Measurements from ENCODE around the gene SPATA20. TPM values are rescaled to one million over a fixed set of nuclear protein-coding genes. Genes with fewer than 3 reads are reported as not detected.

Gene SPATA20
- total RNA-seq, 2 experiments from 2014 or later = 15.8 to 16.1 TPM

DNA sequence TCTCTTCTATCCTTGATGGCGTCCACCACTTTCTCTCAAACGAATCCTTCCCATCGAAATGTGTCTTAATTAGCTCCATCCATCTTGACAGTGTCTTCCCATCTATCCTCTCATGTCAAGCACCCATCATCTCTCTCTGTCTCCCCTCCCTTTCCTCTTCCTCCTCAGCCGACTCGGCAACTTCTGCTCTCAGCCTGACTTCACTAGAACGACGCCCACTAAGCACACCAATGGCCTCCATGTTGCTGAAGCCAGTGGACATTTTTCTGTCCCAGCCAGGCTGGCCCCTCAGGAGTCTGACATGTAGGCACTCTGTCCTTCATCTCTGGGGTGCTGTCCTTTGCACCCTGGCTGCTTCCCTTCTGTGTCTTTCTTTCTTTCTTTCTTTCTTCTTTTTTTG lies 2.5 kb upstream of the SPATA20 start:
- peaks cover 2% of the 10 kb centered on the region for H3K27me3 Mint-ChIP-seq (ENCODE audit: low read depth)
- no peak for DNase-seq
- peaks cover 12% of the 10 kb centered on the region for H3K4me1 Mint-ChIP-seq (ENCODE audit: low read depth)
- no peaks in the 10 kb centered on the region for H3K9me3 Mint-ChIP-seq
- intact Hi-C loops (cut with micrococcal nuclease) = loop anchor here (10.0 kb wide), 1 partner anchor 610 kb away; the partner anchor contains the start of gene NME1
- H3K27ac Mint-ChIP-seq = no peak overlapping the region
- CTCF ChIA-PET = interaction anchor here (1.1 to 5.0 kb wide), 3 partner anchors 72 to 238 kb away, joined by 3 to 29 read pairs (median 3); no protein-coding TSS in a partner anchor
- H3K36me3 Mint-ChIP-seq (ENCODE audit: low read depth) = no peaks in the 10 kb centered on the region
- H3K4me3 Mint-ChIP-seq = no peak overlapping the region

DNA sequence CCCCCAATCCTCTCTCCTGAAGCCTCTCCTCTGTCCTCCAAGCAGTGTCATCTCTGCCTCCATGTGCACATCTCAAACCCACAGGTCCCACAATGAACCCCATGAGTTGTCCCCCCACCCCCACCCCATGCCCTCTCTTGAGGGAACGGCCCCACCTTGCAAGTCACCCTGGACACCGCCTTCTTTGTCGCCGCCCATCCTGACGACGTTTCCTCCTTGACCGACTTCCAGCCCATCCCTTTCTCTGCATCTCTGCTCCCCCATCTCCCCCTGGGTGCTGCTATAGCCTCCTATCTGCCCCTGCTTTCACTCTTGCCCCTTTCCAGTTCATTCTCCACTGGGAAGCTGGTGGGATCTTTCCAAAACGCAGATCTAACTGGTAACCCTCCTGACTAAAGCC lies 1.7 kb upstream of the SPATA20 start:
- Mint-ChIP-seq H3K4me1 (ENCODE audit: low read depth) (peaks cover 12% of the 10 kb centered on the region), H3K9me3 (no peaks in the 10 kb centered on the region), H3K27ac (no peak overlapping the region), H3K27me3 (ENCODE audit: low read depth) (peaks cover 2% of the 10 kb centered on the region), H3K36me3 (ENCODE audit: low read depth) (no peaks in the 10 kb centered on the region), H3K4me3 (no peak overlapping the region)
- intact Hi-C loops (cut with micrococcal nuclease) = loop anchor here (10.0 kb wide), 1 partner anchor 609 kb away; the partner anchor contains the start of gene NME1
- CTCF ChIA-PET = interaction anchor here (1.1 to 5.0 kb wide), 3 partner anchors 64 to 237 kb away, joined by 3 to 29 read pairs (median 4); no protein-coding TSS in a partner anchor
- no peak for DNase-seq

DNA sequence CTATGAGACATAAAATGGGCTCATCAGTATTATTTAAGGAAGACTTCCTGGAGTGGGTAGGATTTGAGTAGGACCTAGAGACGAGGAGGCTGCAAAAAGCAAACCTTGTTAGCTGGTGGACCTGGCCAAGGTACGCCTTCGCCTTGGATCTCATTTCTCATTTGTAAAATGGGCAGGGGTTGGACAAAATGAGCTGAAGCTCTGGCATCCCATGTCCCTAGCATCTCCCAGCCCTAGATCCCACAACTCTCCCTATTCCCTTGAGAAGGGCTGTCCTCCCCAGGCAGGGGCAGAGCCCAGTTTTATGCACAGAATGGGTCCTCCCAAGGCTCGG lies 306 bp upstream of the SPATA20 start:
- no peak overlapping the region for H3K27ac Mint-ChIP-seq
- CTCF ChIA-PET = interaction anchor here (0.6 to 1.7 kb wide), 9 partner anchors 9 to 306 kb away, joined by 3 to 11 read pairs (median 4); no protein-coding TSS in a partner anchor
- H3K36me3 Mint-ChIP-seq (ENCODE audit: low read depth) = no peaks in the 10 kb centered on the region
- H3K27me3 Mint-ChIP-seq (ENCODE audit: low read depth) = peaks cover 2% of the 10 kb centered on the region
- H3K4me3 Mint-ChIP-seq = peak overlapping the region; percentile 74
- H3K9me3 Mint-ChIP-seq = no peaks in the 10 kb centered on the region
- DNase-seq = no peak
- H3K4me1 Mint-ChIP-seq (ENCODE audit: low read depth) = peaks cover 10% of the 10 kb centered on the region
- intact Hi-C loops (cut with micrococcal nuclease) = loop anchor here (1.0 to 10.0 kb wide), 9 partner anchors 64 to 608 kb away; partner anchors contain the start of genes NME1 and RSAD1

GRCh38 chr17:50547736-50548083 lies 736 bp downstream of the SPATA20 start:
- intact Hi-C loops (cut with micrococcal nuclease) = loop anchor here (1.0 to 10.0 kb wide), 9 partner anchors 65 to 607 kb away; partner anchors contain the start of genes NME1 and RSAD1
- H3K27ac Mint-ChIP-seq = no peak overlapping the region
- CTCF ChIA-PET = interaction anchor here (0.5 to 1.7 kb wide), 5 partner anchors 40 to 305 kb away, joined by 3 to 11 read pairs (median 5); no protein-coding TSS in a partner anchor

DNA sequence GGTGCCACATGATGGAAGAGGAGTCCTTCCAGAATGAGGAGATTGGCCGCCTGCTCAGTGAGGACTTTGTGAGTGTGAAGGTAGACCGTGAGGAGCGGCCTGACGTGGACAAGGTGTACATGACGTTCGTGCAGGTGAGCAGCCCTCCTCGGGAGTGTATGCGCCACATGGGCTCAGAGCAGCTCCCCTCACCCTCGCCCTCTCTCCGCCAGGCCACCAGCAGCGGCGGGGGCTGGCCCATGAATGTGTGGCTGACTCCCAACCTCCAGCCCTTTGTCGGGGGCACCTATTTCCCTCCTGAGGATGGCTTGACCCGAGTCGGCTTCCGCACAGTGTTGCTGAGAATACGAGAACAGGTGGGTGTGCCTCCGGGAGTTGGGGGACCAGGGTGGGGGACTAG lies 1.9 kb downstream of the SPATA20 start:
- Mint-ChIP-seq H3K4me3 (no peak overlapping the region), H3K27ac (no peak overlapping the region), H3K27me3 (ENCODE audit: low read depth) (peaks cover 2% of the 10 kb centered on the region), H3K9me3 (no peaks in the 10 kb centered on the region), H3K4me1 (ENCODE audit: low read depth) (peaks cover 2% of the 10 kb centered on the region), H3K36me3 (ENCODE audit: low read depth) (no peaks in the 10 kb centered on the region)
- CTCF ChIA-PET = interaction anchor here (2.0 kb wide), 1 partner anchor 14 kb away, joined by 6 read pairs; no protein-coding TSS in a partner anchor
- intact Hi-C loops (cut with micrococcal nuclease) = loop anchor here (10.0 kb wide), 1 partner anchor 606 kb away; the partner anchor contains the start of gene NME1
- DNase-seq = no peak

More at GRCh38 chr17:50547736-50548083, 736 bp downstream of the SPATA20 start:
- DNase-seq = no peak
- Mint-ChIP-seq H3K36me3 (ENCODE audit: low read depth) (no peaks in the 10 kb centered on the region), H3K4me1 (ENCODE audit: low read depth) (peaks cover 4% of the 10 kb centered on the region), H3K27me3 (ENCODE audit: low read depth) (peaks cover 2% of the 10 kb centered on the region), H3K4me3 (peak overlapping the region; percentile 74), H3K9me3 (no peaks in the 10 kb centered on the region)

DNA sequence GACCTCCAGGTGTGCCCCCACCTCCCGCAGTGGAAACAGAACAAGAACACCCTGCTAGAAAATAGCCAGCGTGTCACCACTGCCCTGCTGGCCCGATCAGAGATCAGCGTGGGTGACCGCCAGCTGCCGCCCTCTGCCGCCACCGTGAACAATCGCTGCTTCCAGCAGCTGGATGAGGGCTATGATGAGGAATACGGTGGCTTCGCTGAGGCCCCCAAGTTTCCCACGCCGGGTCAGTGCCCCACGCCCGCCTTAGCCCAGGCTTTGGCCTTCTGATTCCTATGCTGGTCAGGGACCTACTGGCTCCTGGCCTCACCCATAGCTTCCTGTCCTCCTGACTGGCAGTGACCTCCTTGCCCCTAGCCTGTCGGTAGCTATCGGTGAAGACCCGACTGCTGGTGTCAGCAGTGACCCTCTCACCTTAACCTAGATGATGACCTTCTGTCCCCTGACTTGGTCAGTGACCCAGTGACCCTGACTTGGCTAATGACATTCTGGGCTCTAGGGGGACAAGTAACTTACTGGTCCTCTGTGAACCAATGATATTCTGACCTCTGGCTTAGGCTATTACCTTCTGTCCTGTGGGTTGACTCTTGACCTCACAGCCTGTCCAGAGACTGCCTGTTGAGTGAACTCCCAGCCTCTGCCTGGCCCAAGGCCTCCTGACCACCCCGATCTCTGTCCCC lies 2.4 kb downstream of the SPATA20 start:
- H3K4me3 Mint-ChIP-seq = no peak overlapping the region
- no peak overlapping the region for H3K27ac Mint-ChIP-seq
- H3K36me3 Mint-ChIP-seq (ENCODE audit: low read depth) = no peaks in the 10 kb centered on the region
- no peak for DNase-seq
- CTCF ChIA-PET = interaction anchor here (0.9 to 2.0 kb wide), 4 partner anchors 8 to 79 kb away, joined by 3 to 6 read pairs (median 3); no protein-coding TSS in a partner anchor
- intact Hi-C loops (cut with micrococcal nuclease) = loop anchor here (10.0 kb wide), 1 partner anchor 605 kb away; the partner anchor contains the start of gene NME1
- peaks cover 2% of the 10 kb centered on the region for H3K27me3 Mint-ChIP-seq (ENCODE audit: low read depth)
- H3K4me1 Mint-ChIP-seq (ENCODE audit: low read depth) = peaks cover 2% of the 10 kb centered on the region
- no peaks in the 10 kb centered on the region for H3K9me3 Mint-ChIP-seq

DNA sequence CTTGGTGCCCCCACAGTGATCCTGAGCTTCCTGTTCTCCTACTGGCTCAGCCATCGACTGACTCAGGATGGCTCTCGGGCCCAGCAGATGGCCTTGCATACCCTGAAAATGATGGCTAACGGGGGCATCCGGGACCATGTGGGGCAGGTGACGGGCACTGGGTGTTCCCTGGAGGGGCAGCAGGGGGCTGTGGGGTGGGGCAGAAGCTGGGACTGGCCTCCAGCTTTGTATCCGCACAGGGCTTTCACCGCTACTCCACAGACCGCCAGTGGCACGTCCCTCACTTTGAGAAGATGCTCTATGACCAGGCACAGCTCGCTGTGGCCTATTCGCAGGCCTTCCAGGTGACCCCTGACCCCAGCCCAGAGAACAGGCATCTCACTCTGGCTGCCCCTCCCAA lies 3.0 kb downstream of the SPATA20 start:
- H3K27me3 Mint-ChIP-seq (ENCODE audit: low read depth) = peaks cover 2% of the 10 kb centered on the region
- CTCF ChIA-PET = interaction anchor here (0.9 to 2.0 kb wide), 5 partner anchors 8 to 78 kb away, joined by 3 to 6 read pairs (median 3); no protein-coding TSS in a partner anchor

GRCh38 chr17:50550661-50551432 lies 3.9 kb downstream of the SPATA20 start:
- no peak overlapping the region for H3K27ac Mint-ChIP-seq
- peaks cover 2% of the 10 kb centered on the region for H3K4me1 Mint-ChIP-seq (ENCODE audit: low read depth)
- intact Hi-C loops (cut with micrococcal nuclease) = no loop called here
- CTCF ChIA-PET = interaction anchor here (0.6 to 2.0 kb wide), 11 partner anchors 9 to 82 kb away, joined by 3 to 6 read pairs (median 3); partner anchors contain the start of gene CACNA1G
- no peaks in the 10 kb centered on the region for H3K36me3 Mint-ChIP-seq (ENCODE audit: low read depth)
- H3K9me3 Mint-ChIP-seq = no peaks in the 10 kb centered on the region
- DNase-seq = no peak
- no peaks in the 10 kb centered on the region for H3K27me3 Mint-ChIP-seq (ENCODE audit: low read depth)
- H3K4me3 Mint-ChIP-seq = no peak overlapping the region

More for the DNA sequence above, 3.0 kb downstream of the SPATA20 start:
- intact Hi-C loops (cut with micrococcal nuclease) = loop anchor here (10.0 kb wide), 1 partner anchor 605 kb away; the partner anchor contains the start of gene NME1
- Mint-ChIP-seq H3K36me3 (ENCODE audit: low read depth) (no peaks in the 10 kb centered on the region), H3K4me1 (ENCODE audit: low read depth) (peaks cover 2% of the 10 kb centered on the region), H3K27ac (no peak overlapping the region), H3K4me3 (no peak overlapping the region), H3K9me3 (no peaks in the 10 kb centered on the region)
- DNase-seq = no peak

- Mint-ChIP-seq H3K4me1 (ENCODE audit: low read depth) (peaks cover 2% of the 10 kb centered on the region), H3K36me3 (ENCODE audit: low read depth) (no peaks in the 10 kb centered on the region), H3K4me3 (no peak overlapping the region), H3K27ac (no peak overlapping the region), H3K27me3 (ENCODE audit: low read depth) (no peaks in the 10 kb centered on the region), H3K9me3 (no peaks in the 10 kb centered on the region)
- intact Hi-C loops (cut with micrococcal nuclease) = no loop called here
- CTCF ChIA-PET = interaction anchor here (0.6 to 1.4 kb wide), 8 partner anchors 9 to 82 kb away, joined by 3 to 5 read pairs (median 3); partner anchors contain the start of gene CACNA1G
- no peak for DNase-seq
These were observed 4.5 kb downstream of the SPATA20 start for GRCh38 chr17:50551433-50551815.

GRCh38 chr17:50551884-50552283 lies 4.9 kb downstream of the SPATA20 start:
- Mint-ChIP-seq H3K36me3 (ENCODE audit: low read depth) (no peaks in the 10 kb centered on the region), H3K27ac (no peak overlapping the region), H3K4me3 (no peak overlapping the region), H3K27me3 (ENCODE audit: low read depth) (no peaks in the 10 kb centered on the region), H3K9me3 (no peaks in the 10 kb centered on the region), H3K4me1 (ENCODE audit: low read depth) (no peaks in the 10 kb centered on the region)
- intact Hi-C loops (cut with micrococcal nuclease) = no loop called here
- no peak for DNase-seq
- CTCF ChIA-PET = interaction anchor here (0.6 to 1.4 kb wide), 3 partner anchors 68 to 77 kb away, joined by 3 to 5 read pairs (median 3); no protein-coding TSS in a partner anchor

DNA sequence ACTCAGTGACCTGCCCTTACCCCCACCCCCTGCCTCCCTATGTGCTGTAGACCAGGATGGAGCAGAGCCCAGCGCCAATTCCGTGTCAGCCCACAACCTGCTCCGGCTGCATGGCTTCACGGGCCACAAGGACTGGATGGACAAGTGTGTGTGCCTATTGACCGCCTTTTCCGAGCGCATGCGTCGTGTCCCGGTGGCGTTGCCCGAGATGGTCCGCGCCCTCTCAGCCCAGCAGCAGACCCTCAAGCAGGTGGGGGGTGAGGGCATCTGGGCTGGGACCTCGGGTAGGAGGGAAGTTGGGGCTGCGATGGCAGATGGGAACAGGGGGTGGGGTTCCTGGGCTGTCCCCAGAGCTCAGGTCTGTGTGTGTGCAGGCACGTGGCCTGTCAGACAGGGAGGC lies 7.2 kb downstream of the SPATA20 start:
- Mint-ChIP-seq H3K36me3 (ENCODE audit: low read depth) (no peaks in the 10 kb centered on the region), H3K4me1 (ENCODE audit: low read depth) (peaks cover 9% of the 10 kb centered on the region), H3K27ac (no peak overlapping the region), H3K4me3 (no peak overlapping the region), H3K9me3 (no peaks in the 10 kb centered on the region), H3K27me3 (ENCODE audit: low read depth) (peaks cover 16% of the 10 kb centered on the region)
- no peak for DNase-seq
- CTCF ChIA-PET = no interaction called here
- intact Hi-C loops (cut with micrococcal nuclease) = no loop called here

DNA sequence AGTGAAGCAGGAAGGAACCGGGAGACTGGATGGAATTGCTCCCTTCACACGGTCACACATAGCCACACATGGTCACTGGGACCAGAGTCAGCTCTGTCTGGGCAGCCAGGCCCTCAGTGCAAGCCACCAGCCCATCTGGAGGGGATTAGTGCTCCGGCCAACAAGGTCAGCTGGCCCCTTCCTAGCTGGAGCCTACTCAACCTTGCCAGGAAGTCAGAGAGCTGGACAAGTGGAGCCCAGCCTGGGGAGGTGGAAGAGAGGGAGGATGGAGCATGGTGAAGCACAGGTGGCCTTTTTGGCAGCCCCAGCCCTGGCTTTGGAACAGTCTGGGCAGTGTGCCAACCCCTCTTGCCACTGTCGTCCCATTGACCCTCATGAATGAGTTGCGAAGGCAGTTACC lies 9.8 kb downstream of the SPATA20 start:
- no peaks in the 10 kb centered on the region for H3K36me3 Mint-ChIP-seq (ENCODE audit: low read depth)
- H3K9me3 Mint-ChIP-seq = no peaks in the 10 kb centered on the region
- peaks cover 22% of the 10 kb centered on the region for H3K27me3 Mint-ChIP-seq (ENCODE audit: low read depth)
- H3K4me1 Mint-ChIP-seq (ENCODE audit: low read depth) = peaks cover 18% of the 10 kb centered on the region
- H3K27ac Mint-ChIP-seq = no peak overlapping the region
- CTCF ChIA-PET = interaction anchor here (1.0 kb wide), 1 partner anchor 139 kb away, joined by 4 read pairs; no protein-coding TSS in a partner anchor
- no peak for DNase-seq
- H3K4me3 Mint-ChIP-seq = no peak overlapping the region
- intact Hi-C loops (cut with micrococcal nuclease) = no loop called here
